H9 (cell line): ENCODE measurements around the gene DDX59. TPM values are rescaled to one million over a fixed set of nuclear protein-coding genes. Genes with fewer than 3 reads are reported as not detected.

Experiments used
- DNase-seq: peaks from one replicate; pipeline ENCODE4 v3.0.0-alpha.2; 2017
- H2AFZ ChIP-seq: one replicate; pipeline ENCODE4 v1.6.1; 2013; ENCODE audit warnings: mild to moderate bottlenecking, low read length, control low read depth, moderate library complexity
- H2AK5ac ChIP-seq: 2 replicates; pipeline ENCODE4 v1.6.1; 2013; ENCODE audit warnings: low read length, control low read depth, mixed read lengths; ENCODE audit not compliant: insufficient read length
- H2BK120ac ChIP-seq: one replicate; pipeline ENCODE4 v1.6.1; 2013; ENCODE audit warnings: low read depth, mild to moderate bottlenecking, low read length, control low read depth, inconsistent platforms; ENCODE audit not compliant: poor library complexity, severe bottlenecking
- H2BK12ac ChIP-seq: 2 replicates; pipeline ENCODE4 v1.6.1; 2013; ENCODE audit warnings: low read length, control low read depth, mixed read lengths, low read depth; ENCODE audit not compliant: insufficient read length
- H2BK15ac ChIP-seq: 2 replicates; pipeline ENCODE4 v1.6.1; 2013; ENCODE audit warnings: low read depth, low read length, control low read depth
- H2BK20ac ChIP-seq: one replicate; pipeline ENCODE4 v1.6.1; 2013; ENCODE audit warnings: low read depth, mild to moderate bottlenecking, low read length, control low read depth, inconsistent platforms; ENCODE audit not compliant: poor library complexity, severe bottlenecking
- H2BK5ac ChIP-seq: 2 replicates; pipeline ENCODE4 v1.6.1; 2013; ENCODE audit warnings: low read length, control low read depth, mixed read lengths; ENCODE audit not compliant: insufficient read length
- H3K14ac ChIP-seq: 2 replicates; pipeline ENCODE4 v1.6.1; 2013; ENCODE audit warnings: low read length, control low read depth; ENCODE audit not compliant: insufficient read depth
- H3K18ac ChIP-seq: 2 replicates; pipeline ENCODE4 v1.6.1; 2013; ENCODE audit warnings: low read depth, mild to moderate bottlenecking, mixed read lengths, low read length, control low read depth; ENCODE audit not compliant: insufficient read length
- H3K23ac ChIP-seq: 2 replicates; pipeline ENCODE4 v1.6.1; 2013; ENCODE audit warnings: low read length, control low read depth, mixed read lengths, low read depth; ENCODE audit not compliant: insufficient read length
- H3K23me2 ChIP-seq: 2 replicates; pipeline ENCODE4 v1.6.1; 2013; ENCODE audit warnings: low read depth, mild to moderate bottlenecking, mixed read lengths, low read length, control low read depth; ENCODE audit not compliant: insufficient read length, poor library complexity, severe bottlenecking
- H3K27ac ChIP-seq: 2 replicates; pipeline ENCODE4 v1.5.1; 2013; ENCODE audit warnings: low read length, control low read depth, mixed read lengths, low read depth; ENCODE audit not compliant: insufficient read length
- H3K27me3 ChIP-seq: 2 replicates; pipeline ENCODE4 v1.6.1; 2013; ENCODE audit warnings: low read length, control low read depth, inconsistent platforms; ENCODE audit not compliant: insufficient read depth
- H3K4ac ChIP-seq: 2 replicates; pipeline ENCODE4 v1.6.1; 2013; ENCODE audit warnings: low read depth, mild to moderate bottlenecking, control low read depth, inconsistent platforms, low read length, moderate library complexity
- H3K4me1 ChIP-seq: 2 replicates; pipeline ENCODE4 v1.6.1; 2013; ENCODE audit warnings: low read length, control low read depth, inconsistent platforms; ENCODE audit not compliant: insufficient read depth
- H3K4me2 ChIP-seq: 2 replicates; pipeline ENCODE4 v1.6.1; 2013; ENCODE audit warnings: low read length, control low read depth, mixed read lengths; ENCODE audit not compliant: insufficient read length, insufficient read depth
- H3K56ac ChIP-seq: 2 replicates; pipeline ENCODE4 v1.6.1; 2013; ENCODE audit warnings: low read depth, mild to moderate bottlenecking, mixed read lengths, low read length, control low read depth; ENCODE audit not compliant: insufficient read length
- H3K79me1 ChIP-seq: 2 replicates; pipeline ENCODE4 v1.6.1; 2013; ENCODE audit warnings: low read depth, mild to moderate bottlenecking, moderate library complexity, low read length, control low read depth, inconsistent platforms; ENCODE audit not compliant: insufficient read depth, poor library complexity, severe bottlenecking
- H3K79me2 ChIP-seq: 2 replicates; pipeline ENCODE4 v1.6.1; 2013; ENCODE audit warnings: low read length, control low read depth, inconsistent platforms; ENCODE audit not compliant: insufficient read depth
- H3K9ac ChIP-seq: 2 replicates; pipeline ENCODE4 v1.6.1; 2013; ENCODE audit warnings: low read length, control low read depth, mixed read lengths; ENCODE audit not compliant: insufficient read length; ENCODE audit errors: extremely low read depth
- H3K9me3 ChIP-seq: one replicate; pipeline ENCODE4 v1.6.1; 2013; ENCODE audit warnings: low read depth, low read length, inconsistent platforms; ENCODE audit not compliant: control insufficient read depth
- H3T11ph ChIP-seq: one replicate; pipeline ENCODE4 v1.6.1; 2013; ENCODE audit warnings: mild to moderate bottlenecking, low read length, control low read depth, inconsistent platforms
- H4K20me1 ChIP-seq: one replicate; pipeline ENCODE4 v1.6.1; 2013; ENCODE audit not compliant: control insufficient read depth, insufficient read length, insufficient read depth
- H4K5ac ChIP-seq: 2 replicates; pipeline ENCODE4 v1.6.1; 2013; ENCODE audit warnings: low read depth, mild to moderate bottlenecking, mixed read lengths, low read length, control low read depth; ENCODE audit not compliant: insufficient read length
- H4K8ac ChIP-seq: replicated peaks from 2 replicates; pipeline ENCODE4 v1.6.1; 2013; ENCODE audit warnings: low read length, control low read depth, mixed read lengths, low read depth; ENCODE audit not compliant: insufficient read length
- H4K91ac ChIP-seq: 2 replicates; pipeline ENCODE4 v1.6.1; 2013; ENCODE audit warnings: low read depth, mild to moderate bottlenecking, moderate library complexity, mixed read lengths, low read length, control low read depth; ENCODE audit not compliant: insufficient read length
- H3K27ac Mint-ChIP-seq, 3 experiments: 2 replicates in 2 of 3; 3 replicates in 1 of 3; pipeline ENCODE4 v1.8.0; 2020 to 2021; ENCODE audit warnings: mixed read lengths in 3 of 3, mild to moderate bottlenecking in 1 of 3, moderate library complexity in 1 of 3
- H3K27me3 Mint-ChIP-seq: 2 replicates; pipeline ENCODE4 v1.8.0; 2021; ENCODE audit warnings: low read depth, mild to moderate bottlenecking, moderate library complexity, mixed read lengths
- H3K36me3 Mint-ChIP-seq, 3 experiments: 2 replicates in 2 of 3; 3 replicates in 1 of 3; pipeline ENCODE4 v1.8.0; 2020 to 2021; ENCODE audit warnings: low read depth in 3 of 3, mixed read lengths in 3 of 3; ENCODE audit not compliant: insufficient read depth in 1 of 3
- H3K4me1 Mint-ChIP-seq, 2 experiments: 2 replicates each; pipeline ENCODE4 v1.8.0; 2020; ENCODE audit warnings: mixed read lengths in 2 of 2
- H3K4me3 Mint-ChIP-seq, 2 experiments: 2 replicates in 1 of 2; 3 replicates in 1 of 2; pipeline ENCODE4 v1.8.0; 2020 to 2021; ENCODE audit warnings: mild to moderate bottlenecking in 2 of 2, mixed read lengths in 2 of 2, moderate library complexity in 1 of 2
- H3K9me3 Mint-ChIP-seq, 2 experiments: 2 replicates in 1 of 2; 3 replicates in 1 of 2; pipeline ENCODE4 v1.8.0; 2020; ENCODE audit warnings: mild to moderate bottlenecking in 2 of 2, mixed read lengths in 2 of 2, moderate library complexity in 1 of 2
- CTCF ChIP-seq: fragments of 200-600 bp; sonication (generic); conservative IDR thresholded peaks from 3 replicates; pipeline ENCODE4 v1.8.0; 2021; ENCODE audit warnings: antibody characterized with exemption, mild to moderate bottlenecking
- WGBS: extraction: QIAGEN DNeasy Blood & Tissue Kit; methylation state at CpG from one replicate; pipeline ENCODE4 v1.1.7; 2013; ENCODE audit warnings: missing lambda C conversion rate, low lambda C conversion rate, mixed read lengths; ENCODE audit not compliant: insufficient read length; ENCODE audit errors: extremely low coverage; 5-methylcytosine and 5-hydroxymethylcytosine counted together
- total RNA-seq: library from RNA; stranded (reverse); gene quantifications from 2 replicates; pipeline ENCODE4 v1.2.1, GENCODE V29; 2021

The DDX59 gene
- total RNA-seq, 1 experiment from 2014 or later: 14.0 TPM

- no peak overlapping the region for H3K14ac ChIP-seq
- Mint-ChIP-seq H3K4me1 (no peaks in the 10 kb centered on the region), H3K9me3 (no peaks in the 10 kb centered on the region), H3K27ac (no peak overlapping the region), H3K27me3 (no peaks in the 10 kb centered on the region), H3K36me3 (no peaks in the 10 kb centered on the region), H3K4me3 (no peak overlapping the region)
- H3T11ph ChIP-seq: no peak overlapping the region
- H2BK15ac ChIP-seq: no peak overlapping the region
- no peak overlapping the region for H4K5ac ChIP-seq
- no peak overlapping the region for H2AK5ac ChIP-seq
- no peaks in the 10 kb centered on the region for H3K4me1 ChIP-seq
- H3K79me1 ChIP-seq: no peaks in the 10 kb centered on the region
- no peak overlapping the region for H3K23ac ChIP-seq
- no peak overlapping the region for H2BK120ac ChIP-seq
- H4K8ac ChIP-seq: no peak overlapping the region
- H3K9me3 ChIP-seq: no peaks in the 10 kb centered on the region
- no peaks in the 10 kb centered on the region for H3K23me2 ChIP-seq
- no peak overlapping the region for H3K4me2 ChIP-seq
- no peak overlapping the region for H4K91ac ChIP-seq
- no peaks in the 10 kb centered on the region for H3K27me3 ChIP-seq
- no peak overlapping the region for H3K56ac ChIP-seq
- no peak overlapping the region for H3K18ac ChIP-seq
- no peak overlapping the region for H2BK20ac ChIP-seq
- DNase-seq: no peak
- H2BK12ac ChIP-seq: no peak overlapping the region
- no peak overlapping the region for H3K4ac ChIP-seq
- no peak overlapping the region for H3K27ac ChIP-seq
- no peak overlapping the region for H3K9ac ChIP-seq
- peaks cover 2% of the 10 kb centered on the region; the same call in 1 of the 2 replicates for H3K79me2 ChIP-seq
- H4K20me1 ChIP-seq: no peaks in the 10 kb centered on the region
- no peak for TF ChIP-seq CTCF
- H2BK5ac ChIP-seq: no peak overlapping the region
- H2AFZ ChIP-seq: no peak overlapping the region
- WGBS: no CpG with 5 or more reads among the region's 6 CpGs
Measured at GRCh38 chr1:200681231-200681630, 11.5 kb upstream of the DDX59 start.
